Right lung (tissue), 5 donors: Measurements from ENCODE around the gene KAT6B. TPM values are rescaled to one million over a fixed set of nuclear protein-coding genes. Genes with fewer than 3 reads are reported as not detected.

ENCODE experiments used
- DNase-seq, 2 donors: peaks; one replicate each; pipeline ENCODE4 v3.0.0-alpha.2; 2013
- polyA plus RNA-seq, 5 donors: library from polyadenylated mRNA; unstranded; fragments of 120-200 nt; gene quantifications; one replicate each; pipeline versions ENCODE4 v1.2.1 to v1.2.3, GENCODE V29; 2013; ENCODE audit warnings: inconsistent platforms in 1 of 5, low replicate concordance in 1 of 5; ENCODE audit not compliant: insufficient read length in 5 of 5, insufficient read depth in 1 of 5

KAT6B gene
- polyA plus RNA-seq, 5 donors = 28.1 to 47.5 (median 42.0) TPM

- no peak for DNase-seq
Measured at GRCh38 chr10:74822101-74822500, 4.3 kb upstream of the KAT6B start.

- DNase-seq = no peak
Measured at GRCh38 chr10:74822521-74823089, 3.8 kb upstream of the KAT6B start.

- DNase-seq = no peak
Measured at GRCh38 chr10:74823791-74824183, 2.6 kb upstream of the KAT6B start.

- DNase-seq = no peak
Measured at GRCh38 chr10:74824184-74824899, 2.1 kb upstream of the KAT6B start.

- DNase-seq = peak; percentile 53 to 64
Measured at GRCh38 chr10:74824900-74825370, 1.5 kb upstream of the KAT6B start.

GRCh38 chr10:74825371-74826141 is 844 bp upstream of the KAT6B start:
- DNase-seq = peak in 1 of 2 donors; percentile 68

GRCh38 chr10:74827045-74827441 is 643 bp downstream of the KAT6B start:
- DNase-seq = no peak

- no peak for DNase-seq
Measured at GRCh38 chr10:74827694-74828093, 1.3 kb downstream of the KAT6B start.

GRCh38 chr10:74828946-74829345 is 2.5 kb downstream of the KAT6B start:
- DNase-seq = no peak

- no peak for DNase-seq
Measured at GRCh38 chr10:74831518-74832120, 5.2 kb downstream of the KAT6B start.

GRCh38 chr10:74835963-74836362 is 9.6 kb downstream of the KAT6B start:
- DNase-seq = no peak

GRCh38 chr10:74836877-74837276 is 10.5 kb downstream of the KAT6B start:
- no peak for DNase-seq

- DNase-seq = no peak
Measured at GRCh38 chr10:74837743-74838142, 11.3 kb downstream of the KAT6B start.

- DNase-seq = no peak
Measured at GRCh38 chr10:74839708-74840107, 13.3 kb downstream of the KAT6B start.

- DNase-seq = no peak
Measured at GRCh38 chr10:74841265-74841973, 15.0 kb downstream of the KAT6B start.

- DNase-seq = no peak
Measured at GRCh38 chr10:74842301-74842954, 16.0 kb downstream of the KAT6B start.

GRCh38 chr10:74846958-74847357 is 20.6 kb downstream of the KAT6B start:
- no peak for DNase-seq

- no peak for DNase-seq
Measured at GRCh38 chr10:74851831-74852230, 25.4 kb downstream of the KAT6B start.

- DNase-seq = no peak
Measured at GRCh38 chr10:74852381-74852780, 26.0 kb downstream of the KAT6B start.

- DNase-seq = no peak
Measured at GRCh38 chr10:74854610-74855009, 28.2 kb downstream of the KAT6B start.

- DNase-seq = no peak
Measured at GRCh38 chr10:74855027-74855426, 28.6 kb downstream of the KAT6B start.
